ENCODE measurements around the gene ASXL2. TPM values are rescaled to one million over a fixed set of nuclear protein-coding genes. Genes with fewer than 3 reads are reported as not detected.
A peak's percentile ranks its signal among the peaks of the same experiment; 100 is the strongest.

ASXL2 gene
- total RNA-seq, 1 donor from 2014 or later: 25.4 TPM

GRCh38 chr2:25742501-25742900 is 135.8 kb downstream of the ASXL2 start:
- Mint-ChIP-seq H3K4me3 (no peak overlapping the region), H3K9me3 (no peaks in the 10 kb centered on the region), H3K4me1 (peaks cover 18% of the 10 kb centered on the region), H3K27me3 (ENCODE audit: low read depth) (no peaks in the 10 kb centered on the region), H3K36me3 (peaks cover 16% of the 10 kb centered on the region), H3K27ac (no peak overlapping the region)
- DNase-seq (ENCODE audit: low spot score in 2 of 2, unreplicated experiment in 2 of 2): no peak
- TF ChIP-seq CTCF (IDR thresholded peaks at IDR 0.05; ENCODE audit: unreplicated experiment): no peak

- peaks cover 18% of the 10 kb centered on the region for H3K4me1 Mint-ChIP-seq
- no peak overlapping the region for H3K4me3 Mint-ChIP-seq
- no peaks in the 10 kb centered on the region for H3K9me3 Mint-ChIP-seq
- TF ChIP-seq CTCF (IDR thresholded peaks at IDR 0.05; ENCODE audit: unreplicated experiment): no peak
- peak overlapping the region; percentile 70 for H3K27ac Mint-ChIP-seq
- H3K36me3 Mint-ChIP-seq: peaks cover 14% of the 10 kb centered on the region
- H3K27me3 Mint-ChIP-seq (ENCODE audit: low read depth): no peaks in the 10 kb centered on the region
- DNase-seq (ENCODE audit: low spot score in 2 of 2, unreplicated experiment in 2 of 2): no peak
These were observed 137.4 kb downstream of the ASXL2 start for GRCh38 chr2:25740810-25741381.

- peaks cover 18% of the 10 kb centered on the region for H3K4me1 Mint-ChIP-seq
- no peak for TF ChIP-seq CTCF (IDR thresholded peaks at IDR 0.05; ENCODE audit: unreplicated experiment)
- no peak overlapping the region for H3K27ac Mint-ChIP-seq
- peaks cover 14% of the 10 kb centered on the region for H3K36me3 Mint-ChIP-seq
- no peak for DNase-seq (ENCODE audit: low spot score in 2 of 2, unreplicated experiment in 2 of 2)
- H3K9me3 Mint-ChIP-seq: no peaks in the 10 kb centered on the region
- no peak overlapping the region for H3K4me3 Mint-ChIP-seq
- no peaks in the 10 kb centered on the region for H3K27me3 Mint-ChIP-seq (ENCODE audit: low read depth)
These were observed 139.6 kb downstream of the ASXL2 start for GRCh38 chr2:25738383-25739343.

GRCh38 chr2:25736899-25737515 is 141.3 kb downstream of the ASXL2 start:
- Mint-ChIP-seq H3K36me3 (peaks cover 3% of the 10 kb centered on the region), H3K27ac (no peak overlapping the region), H3K27me3 (ENCODE audit: low read depth) (no peaks in the 10 kb centered on the region), H3K9me3 (peaks cover 4% of the 10 kb centered on the region), H3K4me1 (peaks cover 18% of the 10 kb centered on the region), H3K4me3 (no peak overlapping the region)
- DNase-seq (ENCODE audit: low spot score in 2 of 2, unreplicated experiment in 2 of 2): no peak
- no peak for TF ChIP-seq CTCF (IDR thresholded peaks at IDR 0.05; ENCODE audit: unreplicated experiment)

GRCh38 chr2:25735835-25736234 is 142.5 kb downstream of the ASXL2 start:
- H3K27ac Mint-ChIP-seq: no peak overlapping the region
- DNase-seq (ENCODE audit: low spot score in 2 of 2, unreplicated experiment in 2 of 2): no peak
- no peaks in the 10 kb centered on the region for H3K36me3 Mint-ChIP-seq
- no peak for TF ChIP-seq CTCF (IDR thresholded peaks at IDR 0.05; ENCODE audit: unreplicated experiment)
- no peak overlapping the region for H3K4me3 Mint-ChIP-seq
- no peaks in the 10 kb centered on the region for H3K27me3 Mint-ChIP-seq (ENCODE audit: low read depth)
- H3K9me3 Mint-ChIP-seq: peaks cover 7% of the 10 kb centered on the region
- H3K4me1 Mint-ChIP-seq: peaks cover 18% of the 10 kb centered on the region

Data from mesothelial cell of epicardium (in vitro differentiated cells).